WTC11 (cell line): Measurements from ENCODE around the gene POLR3B. TPM values are rescaled to one million over a fixed set of nuclear protein-coding genes. Genes with fewer than 3 reads are reported as not detected.

Source experiments
- ATAC-seq: fragments of 200-7000 bp; cut with Tn5 transposase; 2 replicates; pipeline ENCODE4 v1.10.0; 2021; ENCODE audit warnings: mild to moderate bottlenecking, moderate library complexity
- CTCF ChIA-PET: fragments of 300-600 bp; sonication (Branson Sonifier 250); formaldehyde crosslinking; loops from one replicate; lab custom pipeline; 2021; ENCODE audit warnings: antibody characterized with exemption; lab: Charles Lee
- POLR2A ChIA-PET: fragments of 350-600 bp; sonication (Branson Sonifier 250); formaldehyde crosslinking; loops from one replicate; lab custom pipeline; 2021; ENCODE audit warnings: antibody characterized with exemption; lab: Charles Lee
- DNase-seq: peaks from one replicate; pipeline ENCODE4 v3.0.0; 2021; ENCODE audit warnings: low spot score
- H3K27ac Mint-ChIP-seq: 2 replicates; pipeline ENCODE4 v1.8.0; 2021; ENCODE audit warnings: mixed read lengths
- H3K27me3 Mint-ChIP-seq: 2 replicates; pipeline ENCODE4 v1.8.0; 2021; ENCODE audit warnings: low read depth, mild to moderate bottlenecking, moderate library complexity, mixed read lengths
- H3K36me3 Mint-ChIP-seq: 2 replicates; pipeline ENCODE4 v1.8.0; 2021; ENCODE audit warnings: mixed read lengths
- H3K4me1 Mint-ChIP-seq: 2 replicates; pipeline ENCODE4 v1.8.0; 2022; ENCODE audit warnings: mixed read lengths
- H3K4me3 Mint-ChIP-seq: 2 replicates; pipeline ENCODE4 v1.8.0; 2021; ENCODE audit warnings: mild to moderate bottlenecking, moderate library complexity, mixed read lengths
- H3K9me3 Mint-ChIP-seq: 2 replicates; pipeline ENCODE4 v1.8.0; 2021; ENCODE audit warnings: mixed read lengths
- CREM ChIP-seq: sonication (generic); formaldehyde crosslinking; IDR thresholded peaks from 2 replicates; pipeline ENCODE4 v1.8.1; 2022; ENCODE audit warnings: mild to moderate bottlenecking, missing genetic modification reagents, moderate library complexity
- FOXP1 ChIP-seq: sonication (generic); formaldehyde crosslinking; IDR thresholded peaks from 2 replicates; pipeline ENCODE4 v1.8.0; 2022; ENCODE audit warnings: missing genetic modification reagents, mild to moderate bottlenecking, moderate library complexity, borderline replicate concordance
- GABPB1 ChIP-seq: sonication (generic); formaldehyde crosslinking; IDR thresholded peaks from 2 replicates; pipeline ENCODE4 v1.8.1; 2023; ENCODE audit warnings: mild to moderate bottlenecking, missing genetic modification reagents
- HMGA2 ChIP-seq: fragments of 250-450 bp; sonication (Bioruptor Pico); IDR thresholded peaks from 2 replicates; pipeline ENCODE4 v1.4.0; 2021; ENCODE audit warnings: mild to moderate bottlenecking, moderate library complexity
- IRF1 ChIP-seq: sonication (generic); formaldehyde crosslinking; IDR thresholded peaks from 2 replicates; pipeline ENCODE4 v1.8.0; 2023; ENCODE audit warnings: missing genetic modification reagents
- IRF2 ChIP-seq: sonication (generic); formaldehyde crosslinking; IDR thresholded peaks from 2 replicates; pipeline ENCODE4 v1.8.0; 2022; ENCODE audit warnings: low read depth, missing genetic modification reagents, borderline replicate concordance
- JAZF1 ChIP-seq: fragments of 250-450 bp; sonication (Bioruptor Pico); IDR thresholded peaks from 2 replicates; pipeline ENCODE4 v1.9.0; 2021; ENCODE audit warnings: moderate library complexity, mild to moderate bottlenecking, inconsistent platforms
- MLX ChIP-seq: sonication (generic); formaldehyde crosslinking; IDR thresholded peaks from 2 replicates; pipeline ENCODE4 v1.8.1; 2023; ENCODE audit warnings: mild to moderate bottlenecking, missing genetic modification reagents, moderate library complexity
- NFE2L1 ChIP-seq: sonication (generic); formaldehyde crosslinking; IDR thresholded peaks from 2 replicates; pipeline ENCODE4 v1.8.1; 2023; ENCODE audit warnings: missing genetic modification reagents
- PREB ChIP-seq: sonication (generic); formaldehyde crosslinking; IDR thresholded peaks from 2 replicates; pipeline ENCODE4 v1.8.1; 2022; ENCODE audit warnings: mild to moderate bottlenecking, missing genetic modification reagents, moderate library complexity, borderline replicate concordance
- SMAD4 ChIP-seq: sonication (generic); formaldehyde crosslinking; IDR thresholded peaks from 2 replicates; pipeline ENCODE4 v1.8.0; 2022; ENCODE audit warnings: mild to moderate bottlenecking, missing genetic modification reagents
- SOX15 ChIP-seq: fragments of 250-450 bp; sonication (Bioruptor Pico); IDR thresholded peaks from 2 replicates; pipeline ENCODE4 v1.9.0; 2021; ENCODE audit warnings: mild to moderate bottlenecking
- TEAD1 ChIP-seq: sonication (generic); formaldehyde crosslinking; IDR thresholded peaks from 2 replicates; pipeline ENCODE4 v1.8.0; 2022; ENCODE audit warnings: mild to moderate bottlenecking, missing genetic modification reagents
- ZNF121 ChIP-seq: sonication (generic); formaldehyde crosslinking; IDR thresholded peaks from 2 replicates; pipeline ENCODE4 v1.8.0; 2023; ENCODE audit warnings: missing genetic modification reagents
- ZNF138 ChIP-seq: sonication (generic); formaldehyde crosslinking; conservative IDR thresholded peaks from 2 replicates; pipeline ENCODE4 v1.8.1; 2022; ENCODE audit warnings: mild to moderate bottlenecking, moderate library complexity, missing genetic modification reagents
- ZNF232 ChIP-seq: sonication (generic); formaldehyde crosslinking; IDR thresholded peaks from 2 replicates; pipeline ENCODE4 v1.8.0; 2022; ENCODE audit warnings: mild to moderate bottlenecking, missing genetic modification reagents
- total RNA-seq: library from RNA; stranded (reverse); gene quantifications from 3 replicates; pipeline ENCODE4 v1.2.3, GENCODE V29; 2021
- TF ChIP-seq, protein P1 (sequence below): fragments of 250-450 bp; sonication (Bioruptor Pico); IDR thresholded peaks from 2 replicates; pipeline ENCODE4 v1.8.0; 2021; ENCODE audit warnings: mild to moderate bottlenecking
- TF ChIP-seq, protein P2 (sequence below): sonication (generic); formaldehyde crosslinking; IDR thresholded peaks from 2 replicates; pipeline ENCODE4 v1.8.0; 2022; ENCODE audit warnings: missing genetic modification reagents
- TF ChIP-seq, protein P3 (sequence below): fragments of 250-450 bp; sonication (Bioruptor Pico); IDR thresholded peaks from 2 replicates; pipeline ENCODE4 v1.9.0; 2021; ENCODE audit warnings: mild to moderate bottlenecking
- TF ChIP-seq, protein P4 (sequence below): sonication (generic); formaldehyde crosslinking; IDR thresholded peaks from 2 replicates; pipeline ENCODE4 v1.8.1; 2022; ENCODE audit warnings: low read depth, mild to moderate bottlenecking, moderate library complexity, missing genetic modification reagents, borderline replicate concordance

Gene POLR3B
- total RNA-seq, 1 experiment from 2014 or later, result 9.0 TPM

DNA sequence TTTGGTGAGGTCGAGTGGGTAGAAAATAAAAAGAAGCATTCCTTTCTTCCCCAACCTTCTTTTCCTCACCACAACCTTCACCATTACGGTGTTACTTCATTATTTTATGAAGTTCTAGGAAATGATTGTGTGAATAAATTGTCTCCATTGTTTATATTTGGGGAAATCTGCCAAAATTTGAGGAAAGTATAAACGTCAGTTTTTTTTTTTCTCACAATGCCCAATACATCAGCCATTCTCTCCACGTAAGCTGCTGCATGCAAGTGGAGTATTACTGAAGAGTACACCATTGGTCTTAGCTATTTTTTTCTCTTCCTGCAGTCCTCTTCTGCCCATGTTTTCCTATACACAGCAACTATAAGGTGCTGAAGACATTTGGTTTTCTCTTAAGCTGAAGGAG is 9.1 kb upstream of the POLR3B start:
- POLR2A ChIA-PET, result interaction anchor here (1.0 kb wide), 1 partner anchor 9 kb away, joined by 3 read pairs; the partner anchor contains the start of gene POLR3B
- TF ChIP-seq HMGA2 (no peak), MLX (CRISPR knock-in tag) (no peak), ZNF232 (CRISPR knock-in tag) (no peak), ZNF138 (CRISPR knock-in tag) (no peak), PREB (CRISPR knock-in tag) (no peak), IRF2 (CRISPR knock-in tag) (no peak)
- TF ChIP-seq, protein P1, sequence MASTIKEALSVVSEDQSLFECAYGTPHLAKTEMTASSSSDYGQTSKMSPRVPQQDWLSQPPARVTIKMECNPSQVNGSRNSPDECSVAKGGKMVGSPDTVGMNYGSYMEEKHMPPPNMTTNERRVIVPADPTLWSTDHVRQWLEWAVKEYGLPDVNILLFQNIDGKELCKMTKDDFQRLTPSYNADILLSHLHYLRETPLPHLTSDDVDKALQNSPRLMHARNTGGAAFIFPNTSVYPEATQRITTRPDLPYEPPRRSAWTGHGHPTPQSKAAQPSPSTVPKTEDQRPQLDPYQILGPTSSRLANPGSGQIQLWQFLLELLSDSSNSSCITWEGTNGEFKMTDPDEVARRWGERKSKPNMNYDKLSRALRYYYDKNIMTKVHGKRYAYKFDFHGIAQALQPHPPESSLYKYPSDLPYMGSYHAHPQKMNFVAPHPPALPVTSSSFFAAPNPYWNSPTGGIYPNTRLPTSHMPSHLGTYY (CRISPR knock-in tag), result no peak
- TF ChIP-seq, protein P2, sequence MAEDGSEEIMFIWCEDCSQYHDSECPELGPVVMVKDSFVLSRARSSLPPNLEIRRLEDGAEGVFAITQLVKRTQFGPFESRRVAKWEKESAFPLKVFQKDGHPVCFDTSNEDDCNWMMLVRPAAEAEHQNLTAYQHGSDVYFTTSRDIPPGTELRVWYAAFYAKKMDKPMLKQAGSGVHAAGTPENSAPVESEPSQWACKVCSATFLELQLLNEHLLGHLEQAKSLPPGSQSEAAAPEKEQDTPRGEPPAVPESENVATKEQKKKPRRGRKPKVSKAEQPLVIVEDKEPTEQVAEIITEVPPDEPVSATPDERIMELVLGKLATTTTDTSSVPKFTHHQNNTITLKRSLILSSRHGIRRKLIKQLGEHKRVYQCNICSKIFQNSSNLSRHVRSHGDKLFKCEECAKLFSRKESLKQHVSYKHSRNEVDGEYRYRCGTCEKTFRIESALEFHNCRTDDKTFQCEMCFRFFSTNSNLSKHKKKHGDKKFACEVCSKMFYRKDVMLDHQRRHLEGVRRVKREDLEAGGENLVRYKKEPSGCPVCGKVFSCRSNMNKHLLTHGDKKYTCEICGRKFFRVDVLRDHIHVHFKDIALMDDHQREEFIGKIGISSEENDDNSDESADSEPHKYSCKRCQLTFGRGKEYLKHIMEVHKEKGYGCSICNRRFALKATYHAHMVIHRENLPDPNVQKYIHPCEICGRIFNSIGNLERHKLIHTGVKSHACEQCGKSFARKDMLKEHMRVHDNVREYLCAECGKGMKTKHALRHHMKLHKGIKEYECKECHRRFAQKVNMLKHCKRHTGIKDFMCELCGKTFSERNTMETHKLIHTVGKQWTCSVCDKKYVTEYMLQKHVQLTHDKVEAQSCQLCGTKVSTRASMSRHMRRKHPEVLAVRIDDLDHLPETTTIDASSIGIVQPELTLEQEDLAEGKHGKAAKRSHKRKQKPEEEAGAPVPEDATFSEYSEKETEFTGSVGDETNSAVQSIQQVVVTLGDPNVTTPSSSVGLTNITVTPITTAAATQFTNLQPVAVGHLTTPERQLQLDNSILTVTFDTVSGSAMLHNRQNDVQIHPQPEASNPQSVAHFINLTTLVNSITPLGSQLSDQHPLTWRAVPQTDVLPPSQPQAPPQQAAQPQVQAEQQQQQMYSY (CRISPR knock-in tag), result no peak
- TF ChIP-seq, protein P3, sequence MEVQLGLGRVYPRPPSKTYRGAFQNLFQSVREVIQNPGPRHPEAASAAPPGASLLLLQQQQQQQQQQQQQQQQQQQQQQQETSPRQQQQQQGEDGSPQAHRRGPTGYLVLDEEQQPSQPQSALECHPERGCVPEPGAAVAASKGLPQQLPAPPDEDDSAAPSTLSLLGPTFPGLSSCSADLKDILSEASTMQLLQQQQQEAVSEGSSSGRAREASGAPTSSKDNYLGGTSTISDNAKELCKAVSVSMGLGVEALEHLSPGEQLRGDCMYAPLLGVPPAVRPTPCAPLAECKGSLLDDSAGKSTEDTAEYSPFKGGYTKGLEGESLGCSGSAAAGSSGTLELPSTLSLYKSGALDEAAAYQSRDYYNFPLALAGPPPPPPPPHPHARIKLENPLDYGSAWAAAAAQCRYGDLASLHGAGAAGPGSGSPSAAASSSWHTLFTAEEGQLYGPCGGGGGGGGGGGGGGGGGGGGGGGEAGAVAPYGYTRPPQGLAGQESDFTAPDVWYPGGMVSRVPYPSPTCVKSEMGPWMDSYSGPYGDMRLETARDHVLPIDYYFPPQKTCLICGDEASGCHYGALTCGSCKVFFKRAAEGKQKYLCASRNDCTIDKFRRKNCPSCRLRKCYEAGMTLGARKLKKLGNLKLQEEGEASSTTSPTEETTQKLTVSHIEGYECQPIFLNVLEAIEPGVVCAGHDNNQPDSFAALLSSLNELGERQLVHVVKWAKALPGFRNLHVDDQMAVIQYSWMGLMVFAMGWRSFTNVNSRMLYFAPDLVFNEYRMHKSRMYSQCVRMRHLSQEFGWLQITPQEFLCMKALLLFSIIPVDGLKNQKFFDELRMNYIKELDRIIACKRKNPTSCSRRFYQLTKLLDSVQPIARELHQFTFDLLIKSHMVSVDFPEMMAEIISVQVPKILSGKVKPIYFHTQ (CRISPR knock-in tag), result no peak
- TF ChIP-seq, protein P4, sequence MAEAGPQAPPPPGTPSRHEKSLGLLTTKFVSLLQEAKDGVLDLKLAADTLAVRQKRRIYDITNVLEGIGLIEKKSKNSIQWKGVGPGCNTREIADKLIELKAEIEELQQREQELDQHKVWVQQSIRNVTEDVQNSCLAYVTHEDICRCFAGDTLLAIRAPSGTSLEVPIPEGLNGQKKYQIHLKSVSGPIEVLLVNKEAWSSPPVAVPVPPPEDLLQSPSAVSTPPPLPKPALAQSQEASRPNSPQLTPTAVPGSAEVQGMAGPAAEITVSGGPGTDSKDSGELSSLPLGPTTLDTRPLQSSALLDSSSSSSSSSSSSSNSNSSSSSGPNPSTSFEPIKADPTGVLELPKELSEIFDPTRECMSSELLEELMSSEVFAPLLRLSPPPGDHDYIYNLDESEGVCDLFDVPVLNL (CRISPR knock-in tag), result no peak
- H3K4me1 Mint-ChIP-seq, result no peaks in the 10 kb centered on the region
- H3K27ac Mint-ChIP-seq, result no peak overlapping the region
- no peak for DNase-seq
- H3K36me3 Mint-ChIP-seq, result no peaks in the 10 kb centered on the region
- no peak overlapping the region for H3K4me3 Mint-ChIP-seq
- ATAC-seq, result no peak
- H3K27me3 Mint-ChIP-seq, result no peaks in the 10 kb centered on the region
- no peaks in the 10 kb centered on the region for H3K9me3 Mint-ChIP-seq
- CTCF ChIA-PET, result interaction anchor here (0.6 to 2.6 kb wide), 2 partner anchors 9 to 394 kb away, joined by 5 to 10 read pairs; partner anchors contain the start of gene POLR3B

DNA sequence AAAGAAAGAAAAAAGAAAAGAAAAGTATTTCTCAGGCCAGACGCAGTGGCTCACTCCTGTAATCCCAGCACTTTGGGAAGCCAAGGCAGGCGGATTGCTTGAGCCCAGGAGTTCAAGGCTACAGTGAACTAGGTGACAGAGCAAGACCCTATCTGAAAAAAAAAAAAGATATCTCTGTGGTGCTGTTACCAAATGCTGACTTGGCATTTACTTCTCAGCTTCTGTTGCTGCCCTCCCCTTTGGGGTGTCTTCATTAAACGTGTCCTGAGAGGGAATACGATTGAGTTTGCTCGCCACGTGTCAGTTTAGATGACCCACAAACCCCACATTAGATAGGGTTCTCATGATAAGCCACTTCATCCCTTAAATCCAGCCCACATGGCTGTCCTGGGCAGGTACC is 4.4 kb upstream of the POLR3B start:
- ATAC-seq (no peak), DNase-seq (no peak)
- peaks cover 6% of the 10 kb centered on the region for H3K4me1 Mint-ChIP-seq
- H3K27me3 Mint-ChIP-seq, result no peaks in the 10 kb centered on the region; the same call in 1 of the 2 replicates
- H3K4me3 Mint-ChIP-seq, result no peak overlapping the region
- H3K27ac Mint-ChIP-seq, result no peak overlapping the region
- H3K36me3 Mint-ChIP-seq, result no peaks in the 10 kb centered on the region
- no peaks in the 10 kb centered on the region for H3K9me3 Mint-ChIP-seq
- POLR2A ChIA-PET, result no interaction called here
- CTCF ChIA-PET, result no interaction called here
- no peak for TF ChIP-seq JAZF1 (CRISPR knock-in tag)
- TF ChIP-seq GABPB1 (CRISPR knock-in tag), result no peak
- no peak for TF ChIP-seq SMAD4 (CRISPR knock-in tag)
- no peak for TF ChIP-seq NFE2L1 (CRISPR knock-in tag)
- no peak for TF ChIP-seq CREM
- no peak for TF ChIP-seq ZNF121 (CRISPR knock-in tag)
- no peak for TF ChIP-seq TEAD1 (CRISPR knock-in tag)
- TF ChIP-seq FOXP1 (CRISPR knock-in tag), result no peak
- TF ChIP-seq, protein P1 (CRISPR knock-in tag), result no peak
- no peak for TF ChIP-seq SOX15 (CRISPR knock-in tag)
- no peak for TF ChIP-seq IRF1 (CRISPR knock-in tag)
- TF ChIP-seq HMGA2, result no peak
